HepG2 (cell line): ENCODE measurements around the gene TJAP1. TPM values are rescaled to one million over a fixed set of nuclear protein-coding genes. Genes with fewer than 3 reads are reported as not detected.

Experiments used
- ATAC-seq: fragments of 200-7000 bp; cut with Tn5 transposase; 3 replicates; pipeline ENCODE4 v1.9.1; 2020; ENCODE audit warnings: mild to moderate bottlenecking, moderate library complexity
- BruUV-seq: library from RNA; stranded (reverse); fragments of 400-500 nt; replicated peaks from 2 replicates; lab custom pipeline; 2021; lab: Mats Ljungman, UMichigan
- CTCF ChIA-PET: fragments of 300-600 bp; formaldehyde crosslinking; extraction: SDS; loops from one replicate; lab custom pipeline; 2021; ENCODE audit warnings: low total read pairs, inconsistent platforms, low intra/inter-chr PET ratio; lab: Yijun Ruan, JAX
- POLR2A ChIA-PET: fragments of 350-600 bp; sonication (Branson Sonifier 250); formaldehyde crosslinking; loops from one replicate; lab custom pipeline; 2020; ENCODE audit warnings: antibody characterized with exemption, inconsistent platforms; lab: Yijun Ruan, JAX
- DNase-seq: peaks from one replicate; pipeline ENCODE4 v3.0.0-alpha.2; 2015; ENCODE audit warnings: low spot score
- FAIRE-seq: peaks from 3 replicates; lab custom pipeline; 2011; peaks lifted over from hg19 to GRCh38; lab: Jason Lieb, UNC
- H2AFZ ChIP-seq: one replicate; pipeline ENCODE4 v1.6.1; 2011; ENCODE audit warnings: low read length, inconsistent platforms
- H3K27ac ChIP-seq: fragments of 300-600 bp; 3 replicates; pipeline ENCODE4 v1.8.0; 2011; ENCODE audit warnings: mixed run types, mild to moderate bottlenecking, mixed read lengths, low read length, inconsistent platforms; ENCODE audit not compliant: insufficient read depth; ENCODE audit errors: extremely low read length
- H3K27me3 ChIP-seq, 2 experiments: fragments of 200-600 bp in 1 of 2; 2 replicates in 1 of 2; 3 replicates in 1 of 2; pipeline versions ENCODE4 v1.6.0 to v1.8.0; 2011; ENCODE audit warnings: low read length in 2 of 2, mild to moderate bottlenecking in 2 of 2, moderate library complexity in 2 of 2, inconsistent platforms in 1 of 2; ENCODE audit not compliant: insufficient read depth in 2 of 2, control insufficient read depth in 1 of 2
- H3K36me3 ChIP-seq, 2 experiments: fragments of 200-600 bp in 1 of 2; replicated peaks in 1 of 2; 2 replicates in 1 of 2; 3 replicates in 1 of 2; pipeline versions ENCODE4 v1.5.1 to v1.8.0; 2011; ENCODE audit warnings: low read length in 2 of 2, inconsistent platforms in 1 of 2; ENCODE audit not compliant: insufficient read depth in 2 of 2, control insufficient read depth in 1 of 2
- H3K4me1 ChIP-seq: 2 replicates; pipeline ENCODE4 v1.5.1; 2012; ENCODE audit warnings: low read length, inconsistent platforms; ENCODE audit not compliant: insufficient read depth
- H3K4me2 ChIP-seq: 2 replicates; pipeline ENCODE4 v1.6.0; 2011; ENCODE audit warnings: low read depth, low read length, inconsistent platforms
- H3K4me3 ChIP-seq, 3 experiments: fragments of 200-600 bp in 1 of 3; sonication (generic), shearing (Covaris generic) in 1 of 3; replicated peaks in 1 of 3; 2 replicates each; pipeline ENCODE4 v1.5.1; 2011 to 2016; ENCODE audit warnings: low read length in 3 of 3, inconsistent platforms in 2 of 3, low read depth in 2 of 3, mild to moderate bottlenecking in 2 of 3, control low read depth in 1 of 3, mixed read lengths in 1 of 3; ENCODE audit not compliant: insufficient read depth in 1 of 3
- H3K79me2 ChIP-seq: one replicate; pipeline ENCODE4 v1.6.1; 2011; ENCODE audit warnings: low read length, inconsistent platforms; ENCODE audit not compliant: insufficient read depth
- H3K9ac ChIP-seq: 2 replicates; pipeline ENCODE4 v1.6.0; 2011; ENCODE audit warnings: mild to moderate bottlenecking, low read depth, low read length, inconsistent platforms; ENCODE audit not compliant: insufficient read depth
- H3K9me3 ChIP-seq: 2 replicates; pipeline ENCODE4 v1.5.1; 2012; ENCODE audit warnings: mild to moderate bottlenecking, low read length
- H4K20me1 ChIP-seq: 2 replicates; pipeline ENCODE4 v1.6.0; 2011; ENCODE audit warnings: inconsistent platforms, mild to moderate bottlenecking, low read length, moderate library complexity; ENCODE audit not compliant: insufficient read depth
- CCDC6 ChIP-seq: sonication (generic); formaldehyde crosslinking; IDR thresholded peaks from 2 replicates; pipeline ENCODE4 v1.8.1; 2022; ENCODE audit warnings: mild to moderate bottlenecking, missing genetic modification reagents, moderate library complexity
- KDM5B ChIP-seq: sonication (generic); formaldehyde crosslinking; IDR thresholded peaks from 2 replicates; pipeline ENCODE4 v1.4.0; 2020; ENCODE audit warnings: missing genetic modification reagents, mild to moderate bottlenecking, borderline replicate concordance
- SNAI1 ChIP-seq: sonication (generic); formaldehyde crosslinking; IDR thresholded peaks from 2 replicates; pipeline ENCODE4 v1.5.0; 2020; ENCODE audit warnings: mild to moderate bottlenecking, missing genetic modification reagents, borderline replicate concordance
- ZBTB40 ChIP-seq, 2 experiments: fragments of 450-650 bp in 1 of 2; sonication (generic) in 1 of 2; formaldehyde crosslinking in 1 of 2; IDR thresholded peaks; 2 replicates each; pipeline versions ENCODE4 v1.6.1 to v1.8.0; 2016 to 2022; ENCODE audit warnings: antibody characterized with exemption in 1 of 2, mild to moderate bottlenecking in 1 of 2, missing genetic modification reagents in 1 of 2
- WGBS: methylation state at CpG from one replicate; pipeline ENCODE4 v1.1.6; 2017; ENCODE audit warnings: low lambda C conversion rate; 5-methylcytosine and 5-hydroxymethylcytosine counted together
- in situ Hi-C: cut with HindIII; loops from 2 replicates; pipeline ENCODE4 v1.10.0; 2017; ENCODE audit warnings: low pct_unique_long_range_greater_than_20kb; ENCODE audit not compliant: extremely low pct_ligation_motif_present
- intact Hi-C: fragments of 100-400 bp; cut with micrococcal nuclease; formaldehyde crosslinking; loops from one replicate; pipeline ENCODE4 v1.10.0; 2022; ENCODE audit not compliant: unreplicated experiment
- polyA plus RNA-seq, 8 experiments: library from polyadenylated mRNA; depleted of rRNA in 3 of 8; stranded (reverse) in 7 of 8; unstranded in 1 of 8; fragments of >200 nt; fragmentation: Illumina TruSeq in 4 of 8; extraction: Trizol in 4 of 8; gene quantifications; 2 replicates each; pipeline versions ENCODE4 v1.2.1 to v1.2.3, GENCODE V29; 2011 to 2016; ENCODE audit warnings: low read depth in 4 of 8, missing spikeins in 1 of 8, mixed read lengths in 1 of 8; ENCODE audit not compliant: insufficient read depth in 1 of 8
- total RNA-seq, 5 experiments: library from RNA; depleted of rRNA; stranded (reverse); fragments of >200 nt; fragmentation: Illumina TruSeq; extraction: Trizol; gene quantifications; 2 replicates each; pipeline ENCODE4 v1.2.3, GENCODE V29; 2016; ENCODE audit warnings: low read depth in 1 of 5

The TJAP1 gene
- total and polyA plus RNA-seq, 2 of the 13 experiments (the other 11 are each of a cell fraction or from before 2014, with no cell fraction given), result 15.7 to 41.6 TPM

- H3K27me3 ChIP-seq, result peaks cover 0 to 17% of the 10 kb centered on the region in 2 experiments; a peak in 2 of 5 replicates
- H3K79me2 ChIP-seq, result no peaks in the 10 kb centered on the region
- DNase-seq (no peak), ATAC-seq (peak; percentile 26), FAIRE-seq (no peak)
- no peak overlapping the region for H3K4me3 ChIP-seq
- H3K36me3 ChIP-seq, result no peaks in the 10 kb centered on the region
- in situ Hi-C loops (no loop called here), intact Hi-C loops (no loop called here)
- H4K20me1 ChIP-seq, result no peaks in the 10 kb centered on the region
- no peak overlapping the region for H3K27ac ChIP-seq
- CTCF ChIA-PET, result interaction anchor here (0.5 to 1.1 kb wide), 2 partner anchors 12 to 27 kb away, joined by 3 read pairs; no protein-coding TSS in a partner anchor
- no TSS peak for BruUV-seq
- H3K4me2 ChIP-seq, result no peak overlapping the region
- H3K9ac ChIP-seq, result no peak overlapping the region
- H3K9me3 ChIP-seq, result no peaks in the 10 kb centered on the region
- 44% methylated on average over 10 of the region's 13 CpGs for WGBS
- POLR2A ChIA-PET, result interaction anchor here (0.6 kb wide), 1 partner anchor 12 kb away, joined by 3 read pairs; no protein-coding TSS in a partner anchor
- no peak overlapping the region for H2AFZ ChIP-seq
- no peaks in the 10 kb centered on the region; the same call in 1 of the 2 replicates for H3K4me1 ChIP-seq
- no peak for TF ChIP-seq CCDC6 (CRISPR knock-in tag)
- no peak for TF ChIP-seq ZBTB40 (IDR thresholded peaks at IDR 0.05)
- TF ChIP-seq ZBTB40 (CRISPR knock-in tag; IDR thresholded peaks at IDR 0.05), result no peak
- no peak for TF ChIP-seq SNAI1
- no peak for TF ChIP-seq KDM5B
- TF ChIP-seq, all 625 proteins: peak for 0
These were observed 8.4 kb upstream of the TJAP1 start for GRCh38 chr6:43468748-43469681.
